CD14-positive monocyte (primary cell): Measurements from ENCODE around the gene UCP3. TPM values are rescaled to one million over a fixed set of nuclear protein-coding genes. Genes with fewer than 3 reads are reported as not detected.

Experiments used
- DNase-seq, 3 donors: peaks; one replicate each; pipeline ENCODE4 v3.0.0-alpha.2; 2011 to 2022
- H2AFZ ChIP-seq: 2 replicates; pipeline ENCODE4 v1.6.0; 2012; ENCODE audit warnings: mild to moderate bottlenecking, low read depth, low read length, inconsistent platforms; ENCODE audit not compliant: insufficient read depth, poor library complexity, severe bottlenecking
- H3K27ac ChIP-seq, 2 donors: 1 replicate in 1 of 2; 2 replicates in 1 of 2; pipeline ENCODE4 v1.5.1; 2012 to 2013; ENCODE audit warnings: low read length in 2 of 2, control low read depth in 1 of 2, inconsistent platforms in 1 of 2, low read depth in 1 of 2, mild to moderate bottlenecking in 1 of 2
- H3K27me3 ChIP-seq, 2 donors: one replicate each; pipeline versions ENCODE4 v1.6.0 to v1.6.1; 2011 to 2013; ENCODE audit warnings: low read length in 2 of 2; ENCODE audit not compliant: control insufficient read depth in 2 of 2, insufficient read depth in 2 of 2
- H3K36me3 ChIP-seq, 2 donors: replicated peaks in 1 of 2; 1 replicate in 1 of 2; 2 replicates in 1 of 2; pipeline versions ENCODE4 v1.5.1 to v1.6.1; 2012 to 2013; ENCODE audit warnings: low read length in 2 of 2, control low read depth in 1 of 2, inconsistent platforms in 1 of 2, mild to moderate bottlenecking in 1 of 2; ENCODE audit not compliant: insufficient read depth in 2 of 2, control insufficient read depth in 1 of 2
- H3K4me1 ChIP-seq, 2 donors: 1 replicate in 1 of 2; 2 replicates in 1 of 2; pipeline versions ENCODE4 v1.5.1 to v1.6.1; 2012 to 2013; ENCODE audit warnings: low read length in 2 of 2, control low read depth in 1 of 2, inconsistent platforms in 1 of 2, mild to moderate bottlenecking in 1 of 2, moderate library complexity in 1 of 2; ENCODE audit not compliant: insufficient read depth in 2 of 2, control insufficient read depth in 1 of 2
- H3K4me2 ChIP-seq: replicated peaks from 2 replicates; pipeline ENCODE3; 2012; ENCODE audit warnings: low read length, moderate library complexity, mild to moderate bottlenecking; ENCODE audit not compliant: poor library complexity, severe bottlenecking; ENCODE audit errors: extremely low read depth
- H3K4me3 ChIP-seq, 3 experiments: fragments of 200-600 bp in 1 of 3; sonication (generic) in 1 of 3; replicated peaks in 1 of 3; 1 replicate in 2 of 3; 2 replicates in 1 of 3; pipeline ENCODE4 v1.5.1; 2011 to 2013; ENCODE audit warnings: low read length in 3 of 3, mild to moderate bottlenecking in 3 of 3, control low read depth in 2 of 3, low read depth in 2 of 3, inconsistent platforms in 1 of 3, moderate library complexity in 1 of 3
- H3K79me2 ChIP-seq: 2 replicates; pipeline ENCODE4 v1.6.0; 2012; ENCODE audit warnings: mild to moderate bottlenecking, control low read depth, inconsistent platforms, low read length, moderate library complexity; ENCODE audit not compliant: insufficient read depth
- H3K9ac ChIP-seq: 2 replicates; pipeline ENCODE4 v1.6.0; 2017; ENCODE audit warnings: low read length, mild to moderate bottlenecking; ENCODE audit not compliant: insufficient read depth, poor library complexity, severe bottlenecking
- H3K9me3 ChIP-seq, 2 donors: replicated peaks in 1 of 2; 1 replicate in 1 of 2; 2 replicates in 1 of 2; pipeline versions ENCODE4 v1.5.1 to v1.6.1; 2012 to 2013; ENCODE audit warnings: low read length in 2 of 2, control low read depth in 1 of 2; ENCODE audit not compliant: control insufficient read depth in 1 of 2, insufficient read depth in 1 of 2
- H4K20me1 ChIP-seq: 2 replicates; pipeline ENCODE4 v1.6.0; 2012; ENCODE audit warnings: mild to moderate bottlenecking, low read length, control low read depth, moderate library complexity; ENCODE audit not compliant: insufficient read depth
- H3K27ac Mint-ChIP-seq, 7 donors: one replicate each; pipeline ENCODE4 v1.8.0; 2020; ENCODE audit warnings: mild to moderate bottlenecking in 7 of 7, mixed read lengths in 7 of 7, moderate library complexity in 6 of 7, inconsistent platforms in 2 of 7
- H3K27me3 Mint-ChIP-seq, 3 donors: one replicate each; pipeline ENCODE4 v1.8.0; 2021 to 2022; ENCODE audit warnings: low read depth in 3 of 3, mild to moderate bottlenecking in 3 of 3, mixed read lengths in 3 of 3, moderate library complexity in 3 of 3, inconsistent platforms in 1 of 3
- H3K36me3 Mint-ChIP-seq, 2 donors: one replicate each; pipeline ENCODE4 v1.8.0; 2020; ENCODE audit warnings: mixed read lengths in 2 of 2, inconsistent platforms in 1 of 2, mild to moderate bottlenecking in 1 of 2
- H3K4me1 Mint-ChIP-seq: one replicate; pipeline ENCODE4 v1.8.0; 2020; ENCODE audit warnings: mild to moderate bottlenecking, mixed read lengths
- H3K4me3 Mint-ChIP-seq, 2 donors: one replicate each; pipeline ENCODE4 v1.8.0; 2020; ENCODE audit warnings: mild to moderate bottlenecking in 2 of 2, mixed read lengths in 2 of 2, moderate library complexity in 1 of 2
- H3K9me3 Mint-ChIP-seq, 7 donors: one replicate each; pipeline ENCODE4 v1.8.0; 2020 to 2022; ENCODE audit warnings: mixed read lengths in 7 of 7, mild to moderate bottlenecking in 6 of 7, moderate library complexity in 6 of 7, inconsistent platforms in 2 of 7
- CTCF ChIP-seq: fragments of 200-600 bp; IDR thresholded peaks from one replicate; pipeline ENCODE4 v1.8.0; 2022; ENCODE audit warnings: antibody characterized with exemption, mild to moderate bottlenecking
- WGBS: methylation state at CpG from one replicate; pipeline ENCODE4 v1.1.5; 2013; ENCODE audit warnings: missing lambda C conversion rate; ENCODE audit not compliant: insufficient coverage; 5-methylcytosine and 5-hydroxymethylcytosine counted together
- intact Hi-C, 2 donors: fragments of 100-400 bp; cut with micrococcal nuclease; formaldehyde crosslinking; loops; one replicate each; pipeline versions ENCODE4 v1.15.0 to v1.15.1; 2023
- polyA plus RNA-seq, 3 donors: library from polyadenylated mRNA; depleted of rRNA in 1 of 3; unstranded in 2 of 3; stranded (reverse) in 1 of 3; fragments of 300-500 nt in 2 of 3; fragments of >200 nt in 1 of 3; fragmentation: Illumina TruSeq in 2 of 3; gene quantifications; 1 replicate in 2 of 3; 2 replicates in 1 of 3; pipeline ENCODE4 v1.2.3, GENCODE V29; 2012 to 2021

The UCP3 gene
- polyA plus RNA-seq, 3 donors, result 3.8 TPM; not detected in 2

GRCh38 chr11:74037309-74037708 lies 28.4 kb upstream of the UCP3 start:
- no peaks in the 10 kb centered on the region for H3K9me3 Mint-ChIP-seq
- Histone ChIP-seq H3K36me3 (peaks cover 40 to 94% of the 10 kb centered on the region in 2 donors), H2AFZ (no peak overlapping the region), H3K79me2 (no peaks in the 10 kb centered on the region), H3K4me2 (no peak overlapping the region), H3K27ac (no peak overlapping the region), H3K9ac (no peak overlapping the region), H3K27me3 (no peaks in the 10 kb centered on the region), H4K20me1 (no peaks in the 10 kb centered on the region), H3K4me3 (no peak overlapping the region), H3K4me1 (no peaks in the 10 kb centered on the region), H3K9me3 (no peaks in the 10 kb centered on the region)
- intact Hi-C loops, result no loop called here
- H3K27ac Mint-ChIP-seq, result no peak overlapping the region
- no peak for DNase-seq
- no peaks in the 10 kb centered on the region for H3K4me1 Mint-ChIP-seq
- peaks cover 70 to 83% of the 10 kb centered on the region in 2 donors for H3K36me3 Mint-ChIP-seq
- no peaks in the 10 kb centered on the region for H3K27me3 Mint-ChIP-seq
- no peak for TF ChIP-seq CTCF
- no CpG with 5 or more reads among the region's 4 CpGs for WGBS
- no peak overlapping the region for H3K4me3 Mint-ChIP-seq

DNA sequence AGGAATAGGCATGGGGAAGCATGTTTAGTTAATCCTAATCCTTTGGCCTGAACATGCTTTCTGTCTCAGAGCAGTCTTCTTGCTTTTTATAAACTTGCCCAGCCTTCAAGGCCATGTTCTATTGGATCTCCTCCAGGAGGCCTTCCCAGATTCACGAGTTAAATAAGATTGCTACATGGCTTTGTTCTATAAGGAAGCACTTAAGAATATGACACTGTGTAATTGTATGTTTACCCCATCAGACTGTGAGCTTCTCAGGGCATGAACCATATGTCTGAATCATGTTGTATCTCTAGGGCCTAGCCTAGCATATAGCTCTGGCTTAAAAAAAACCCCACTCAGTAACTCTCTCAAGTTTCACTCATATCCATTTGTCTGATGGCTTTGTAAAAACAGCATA lies 26.4 kb upstream of the UCP3 start:
- Mint-ChIP-seq H3K9me3 (no peaks in the 10 kb centered on the region), H3K4me1 (peaks cover 8% of the 10 kb centered on the region), H3K27ac (no peak overlapping the region), H3K4me3 (no peak overlapping the region), H3K36me3 (peaks cover 63 to 71% of the 10 kb centered on the region in 2 donors), H3K27me3 (no peaks in the 10 kb centered on the region)
- DNase-seq, result no peak
- Histone ChIP-seq H3K9ac (no peak overlapping the region), H3K9me3 (no peaks in the 10 kb centered on the region), H3K36me3 (peaks cover 27 to 91% of the 10 kb centered on the region in 2 donors), H4K20me1 (no peaks in the 10 kb centered on the region), H3K4me2 (no peak overlapping the region), H3K4me3 (no peak overlapping the region), H3K27me3 (no peaks in the 10 kb centered on the region), H2AFZ (no peak overlapping the region), H3K4me1 (no peaks in the 10 kb centered on the region), H3K79me2 (no peaks in the 10 kb centered on the region), H3K27ac (peak overlapping the region in 1 of 2 donors; percentile 24)
- no CpG with 5 or more reads among the region's 1 CpG for WGBS
- TF ChIP-seq CTCF, result no peak
- intact Hi-C loops, result no loop called here
